Vagina (tissue), 2 donors: ENCODE measurements around the gene FSD1.

Experiments
- CTCF ChIP-seq, 3 experiments: fragments of 450-650 bp in 2 of 3; fragments of 200-600 bp in 1 of 3; sonication (generic) in 1 of 3; IDR thresholded peaks; one replicate each; pipeline ENCODE4 v1.5.1; 2017 to 2019; ENCODE audit warnings: antibody characterized with exemption in 3 of 3, mild to moderate bottlenecking in 2 of 3, moderate library complexity in 2 of 3
- POLR2A ChIP-seq, 2 donors: fragments of 450-650 bp; IDR thresholded peaks; one replicate each; pipeline ENCODE4 v1.6.1; 2017; ENCODE audit warnings: antibody characterized with exemption in 2 of 2, mild to moderate bottlenecking in 2 of 2, moderate library complexity in 2 of 2
- POLR2AphosphoS5 ChIP-seq, 2 donors: sonication (generic); formaldehyde crosslinking; IDR thresholded peaks; one replicate each; pipeline ENCODE4 v1.9.0; 2017; ENCODE audit warnings: antibody characterized with exemption in 2 of 2, mild to moderate bottlenecking in 2 of 2, low read depth in 1 of 2; ENCODE audit not compliant: insufficient read depth in 1 of 2

GRCh38 chr19:4337906-4338440 lies 33.6 kb downstream of the FSD1 start:
- TF ChIP-seq CTCF (IDR thresholded peaks at IDR 0.05) (no peak), POLR2A (IDR thresholded peaks at IDR 0.05) (no peak), POLR2AphosphoS5 (IDR thresholded peaks at IDR 0.05; ENCODE audit: insufficient read depth in 1 of 2, low read depth in 1 of 2) (no peak)
